Endothelial cell (in vitro differentiated cells): ENCODE data around the gene HMGB2. TPM values are rescaled to one million over a fixed set of nuclear protein-coding genes. Genes with fewer than 3 reads are reported as not detected.

Experiments used
- DNase-seq: peaks from one replicate; pipeline ENCODE4 v3.0.0; 2021; ENCODE audit warnings: low spot score
- H3K27ac Mint-ChIP-seq: one replicate; pipeline ENCODE4 v1.8.0; 2021; ENCODE audit warnings: mixed read lengths, inconsistent platforms; ENCODE audit not compliant: unreplicated experiment
- H3K27me3 Mint-ChIP-seq: one replicate; pipeline ENCODE4 v1.8.0; 2021; ENCODE audit warnings: mild to moderate bottlenecking, moderate library complexity, mixed read lengths, inconsistent platforms; ENCODE audit not compliant: unreplicated experiment
- H3K36me3 Mint-ChIP-seq: one replicate; pipeline ENCODE4 v1.8.0; 2021; ENCODE audit warnings: mild to moderate bottlenecking, low read depth, mixed read lengths, inconsistent platforms; ENCODE audit not compliant: unreplicated experiment
- H3K4me1 Mint-ChIP-seq: one replicate; pipeline ENCODE4 v1.8.0; 2021; ENCODE audit warnings: mild to moderate bottlenecking, mixed read lengths, inconsistent platforms; ENCODE audit not compliant: unreplicated experiment
- H3K4me3 Mint-ChIP-seq: one replicate; pipeline ENCODE4 v1.8.0; 2021; ENCODE audit warnings: mild to moderate bottlenecking, mixed read lengths, inconsistent platforms; ENCODE audit not compliant: unreplicated experiment
- H3K9me3 Mint-ChIP-seq: one replicate; pipeline ENCODE4 v1.8.0; 2021; ENCODE audit warnings: mixed read lengths, inconsistent platforms; ENCODE audit not compliant: unreplicated experiment
- CTCF ChIP-seq: fragments of 200-600 bp; sonication (generic); IDR thresholded peaks from one replicate; pipeline ENCODE4 v1.5.0; 2021; ENCODE audit warnings: antibody characterized with exemption; ENCODE audit not compliant: unreplicated experiment
- total RNA-seq: library from RNA; stranded (reverse); fragmentation: NEBNext Ultra II Directional; extraction: Animal tissue kit (Norgen Biotek cat#: 25700); gene quantifications from one replicate; pipeline ENCODE4 v1.2.1, GENCODE V29; 2021; ENCODE audit not compliant: unreplicated experiment

HMGB2 gene
- total RNA-seq, 1 donor from 2014 or later, result 160 TPM

- Mint-ChIP-seq H3K36me3 (peaks cover 27% of the 10 kb centered on the region), H3K27ac (no peak overlapping the region), H3K4me1 (peaks cover 10% of the 10 kb centered on the region), H3K27me3 (no peaks in the 10 kb centered on the region), H3K9me3 (no peaks in the 10 kb centered on the region), H3K4me3 (no peak overlapping the region)
- DNase-seq, result no peak
- no peak for TF ChIP-seq CTCF
Observed at GRCh38 chr4:173287486-173287885, 46.7 kb downstream of the HMGB2 start.

GRCh38 chr4:173284463-173284862, 49.7 kb downstream of the HMGB2 start:
- Mint-ChIP-seq H3K4me3 (no peak overlapping the region), H3K4me1 (peaks cover 14% of the 10 kb centered on the region), H3K27ac (no peak overlapping the region), H3K9me3 (no peaks in the 10 kb centered on the region), H3K36me3 (peaks cover 37% of the 10 kb centered on the region), H3K27me3 (no peaks in the 10 kb centered on the region)
- TF ChIP-seq CTCF, result no peak
- DNase-seq, result no peak

- H3K27me3 Mint-ChIP-seq, result no peaks in the 10 kb centered on the region
- H3K4me3 Mint-ChIP-seq, result no peak overlapping the region
- H3K27ac Mint-ChIP-seq, result no peak overlapping the region
- H3K4me1 Mint-ChIP-seq, result peaks cover 8% of the 10 kb centered on the region
- DNase-seq, result no peak
- peaks cover 40% of the 10 kb centered on the region for H3K36me3 Mint-ChIP-seq
- TF ChIP-seq CTCF, result no peak
- no peaks in the 10 kb centered on the region for H3K9me3 Mint-ChIP-seq
Observed at GRCh38 chr4:173282626-173283025, 51.5 kb downstream of the HMGB2 start.

GRCh38 chr4:173282256-173282562, 51.9 kb downstream of the HMGB2 start:
- H3K27ac Mint-ChIP-seq, result no peak overlapping the region
- no peak for DNase-seq
- H3K36me3 Mint-ChIP-seq, result peaks cover 40% of the 10 kb centered on the region
- H3K4me1 Mint-ChIP-seq, result peaks cover 8% of the 10 kb centered on the region
- H3K4me3 Mint-ChIP-seq, result no peak overlapping the region
- no peaks in the 10 kb centered on the region for H3K9me3 Mint-ChIP-seq
- no peak for TF ChIP-seq CTCF
- H3K27me3 Mint-ChIP-seq, result no peaks in the 10 kb centered on the region

GRCh38 chr4:173281406-173282255, 52.5 kb downstream of the HMGB2 start:
- TF ChIP-seq CTCF, result no peak
- Mint-ChIP-seq H3K4me1 (peaks cover 8% of the 10 kb centered on the region), H3K4me3 (no peak overlapping the region), H3K27ac (peak overlapping the region; percentile 53), H3K9me3 (no peaks in the 10 kb centered on the region), H3K27me3 (no peaks in the 10 kb centered on the region), H3K36me3 (peaks cover 37% of the 10 kb centered on the region)
- no peak for DNase-seq
